Measurements from ENCODE around the gene ARHGEF16.

DNA sequence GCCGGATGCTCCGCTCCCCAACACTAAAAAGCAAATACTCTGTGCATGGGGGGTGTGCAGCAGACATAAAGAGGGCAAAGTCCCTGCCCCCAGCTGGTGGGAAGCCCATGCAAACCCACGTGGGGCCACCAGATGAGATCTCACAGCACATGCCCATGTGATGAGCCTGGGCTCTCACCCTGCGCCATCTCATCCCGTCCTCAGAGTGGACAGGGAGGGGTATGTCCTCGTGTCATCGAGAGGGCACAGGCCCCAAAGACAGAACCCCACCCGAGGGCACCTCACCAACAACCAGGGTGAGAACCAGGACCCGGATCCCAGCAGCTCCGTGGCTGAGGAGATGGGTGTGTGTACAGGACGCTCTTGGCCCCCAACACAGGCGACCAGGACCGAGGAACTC lies 25.1 kb upstream of the ARHGEF16 start:
- TF ChIP-seq, protein P1, sequence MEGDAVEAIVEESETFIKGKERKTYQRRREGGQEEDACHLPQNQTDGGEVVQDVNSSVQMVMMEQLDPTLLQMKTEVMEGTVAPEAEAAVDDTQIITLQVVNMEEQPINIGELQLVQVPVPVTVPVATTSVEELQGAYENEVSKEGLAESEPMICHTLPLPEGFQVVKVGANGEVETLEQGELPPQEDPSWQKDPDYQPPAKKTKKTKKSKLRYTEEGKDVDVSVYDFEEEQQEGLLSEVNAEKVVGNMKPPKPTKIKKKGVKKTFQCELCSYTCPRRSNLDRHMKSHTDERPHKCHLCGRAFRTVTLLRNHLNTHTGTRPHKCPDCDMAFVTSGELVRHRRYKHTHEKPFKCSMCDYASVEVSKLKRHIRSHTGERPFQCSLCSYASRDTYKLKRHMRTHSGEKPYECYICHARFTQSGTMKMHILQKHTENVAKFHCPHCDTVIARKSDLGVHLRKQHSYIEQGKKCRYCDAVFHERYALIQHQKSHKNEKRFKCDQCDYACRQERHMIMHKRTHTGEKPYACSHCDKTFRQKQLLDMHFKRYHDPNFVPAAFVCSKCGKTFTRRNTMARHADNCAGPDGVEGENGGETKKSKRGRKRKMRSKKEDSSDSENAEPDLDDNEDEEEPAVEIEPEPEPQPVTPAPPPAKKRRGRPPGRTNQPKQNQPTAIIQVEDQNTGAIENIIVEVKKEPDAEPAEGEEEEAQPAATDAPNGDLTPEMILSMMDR (IDR thresholded peaks at IDR 0.05): no peak
- TF ChIP-seq POLR2A (IDR thresholded peaks at IDR 0.05): no peak

Data from body of pancreas (tissue), 4 donors.